Activated CD4-positive, alpha-beta T cell treated with anti-CD3 and anti-CD28 coated beads for 1 hour (primary cell): ENCODE data around the gene CORO7.

Source experiments
- DNase-seq: peaks from one replicate; pipeline ENCODE4 v3.0.0-alpha.2; 2020

The CORO7 gene

DNA sequence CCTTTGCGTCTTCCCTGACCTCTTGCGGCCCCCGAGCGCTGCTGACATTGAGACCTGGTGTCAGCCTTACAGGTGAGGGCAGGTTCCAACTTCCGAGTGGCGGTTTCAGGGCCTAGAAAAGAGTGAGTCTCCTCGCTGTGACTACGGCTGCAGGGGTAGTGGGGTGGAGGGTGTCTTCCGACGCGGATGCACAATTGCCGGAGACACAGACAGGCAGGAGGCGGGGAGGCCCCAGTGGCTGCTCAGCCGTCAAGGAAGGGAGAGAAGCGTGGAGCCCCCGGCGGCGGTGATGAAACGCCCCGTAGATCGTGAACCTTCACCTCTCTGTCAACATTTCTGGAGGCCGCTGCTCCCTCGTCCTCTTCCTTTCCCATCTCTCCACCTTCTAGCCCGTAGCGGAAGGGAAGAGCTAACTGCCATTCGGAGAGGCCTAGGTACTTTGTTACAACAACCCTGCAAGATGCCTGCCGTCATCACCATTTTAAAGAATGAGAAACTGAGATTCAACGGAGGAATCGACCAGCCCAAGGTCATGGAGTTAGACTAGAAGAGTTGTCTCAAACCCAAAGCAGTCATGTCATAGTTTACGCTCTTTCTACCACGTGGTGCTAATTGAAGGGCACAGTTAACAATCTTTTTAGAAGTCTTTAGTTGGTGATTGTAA is 9.8 kb upstream of the CORO7 start:
- no peak for DNase-seq

DNA sequence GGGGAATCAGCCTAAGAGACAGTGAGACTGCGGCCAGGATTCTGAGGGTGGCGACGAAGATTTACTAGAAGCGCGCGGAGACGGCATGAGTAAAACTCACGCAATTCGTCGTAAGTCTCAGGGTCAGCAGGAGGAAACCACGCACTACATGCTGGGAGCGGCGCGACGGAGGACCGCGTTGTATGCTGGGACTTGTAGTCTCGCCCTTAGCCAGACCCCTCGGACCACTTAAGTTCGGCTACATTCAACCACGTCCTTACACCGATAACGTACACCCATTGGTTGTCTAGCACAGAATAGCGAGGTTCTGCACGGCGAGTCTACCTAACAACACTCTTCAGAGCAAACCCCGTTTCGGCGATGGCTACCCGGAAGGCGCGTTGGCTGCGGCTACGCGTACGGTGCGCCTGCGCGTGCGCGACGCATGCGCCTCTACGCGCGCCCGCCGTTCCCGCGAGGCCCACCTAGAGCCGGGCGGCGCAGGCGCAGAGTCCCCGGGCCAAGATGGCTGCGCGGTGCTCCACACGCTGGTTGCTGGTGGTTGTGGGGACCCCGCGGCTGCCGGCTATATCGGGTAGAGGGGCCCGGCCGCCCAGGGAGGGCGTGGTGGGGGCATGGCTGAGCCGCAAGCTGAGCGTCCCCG is 9.1 kb upstream of the CORO7 start, which contains the start of gene DNAJA3:
Gene DNAJA3 (plus strand): TSS at position 491 of the 643 bp plus-strand sequence. CDS start 14 bp downstream, at position 505.
- peak; percentile 89 for DNase-seq

DNA sequence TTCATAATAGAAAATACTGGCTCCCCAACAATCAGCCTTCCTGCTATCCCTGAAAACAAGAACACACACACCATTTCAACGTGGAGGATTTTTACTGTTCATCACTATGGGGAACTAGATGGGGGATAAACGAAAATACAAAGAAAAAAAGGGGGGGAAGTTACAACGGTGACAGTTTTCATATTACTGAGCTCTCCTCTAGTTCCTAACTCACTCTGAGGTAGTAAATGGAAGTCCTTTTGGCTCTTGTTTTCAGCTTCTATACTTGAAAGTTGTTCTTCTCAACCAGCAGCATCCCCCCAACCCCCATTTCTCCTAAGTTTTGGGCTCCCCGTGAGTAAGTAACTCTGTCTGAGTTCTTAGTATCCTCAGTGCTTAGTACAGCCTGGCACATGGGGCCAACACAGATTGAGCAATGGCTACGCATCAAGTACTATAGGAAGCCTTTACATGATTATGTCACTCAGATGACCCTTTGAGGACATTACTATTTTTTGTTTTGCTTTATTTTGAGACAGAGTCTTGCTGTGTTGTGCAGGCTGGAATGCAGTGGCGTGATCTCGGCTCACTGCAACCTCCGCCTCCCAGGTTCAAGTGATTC is 4.2 kb upstream of the CORO7 start:
- DNase-seq, result no peak

DNA sequence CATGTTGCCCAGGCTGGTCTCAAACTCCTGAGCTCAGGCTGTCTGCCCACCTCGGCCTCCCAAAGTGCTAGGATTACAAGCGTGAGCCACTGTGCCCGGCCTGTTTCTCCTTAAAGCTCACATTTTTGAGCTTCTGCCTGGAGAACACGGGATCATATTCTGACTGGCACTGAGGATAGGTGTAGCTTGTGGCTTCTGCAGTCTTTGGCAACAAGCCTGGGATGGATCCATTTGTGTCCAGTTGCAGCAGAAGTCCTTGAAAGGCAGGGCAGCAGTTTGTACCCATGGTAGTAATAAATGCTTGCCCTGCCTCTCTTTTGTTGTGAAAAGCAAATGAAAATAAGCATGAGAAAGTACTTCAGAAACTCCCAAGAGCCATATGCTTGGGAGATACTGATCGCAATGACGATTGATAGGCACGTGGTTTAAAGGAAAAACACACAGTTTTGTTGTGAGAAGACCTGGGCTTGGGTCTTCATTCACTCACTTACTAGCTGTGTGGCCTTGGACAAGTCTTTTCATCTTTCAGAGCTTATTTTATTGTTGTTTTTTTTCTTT is 3.1 kb upstream of the CORO7 start:
- DNase-seq, result no peak

DNA sequence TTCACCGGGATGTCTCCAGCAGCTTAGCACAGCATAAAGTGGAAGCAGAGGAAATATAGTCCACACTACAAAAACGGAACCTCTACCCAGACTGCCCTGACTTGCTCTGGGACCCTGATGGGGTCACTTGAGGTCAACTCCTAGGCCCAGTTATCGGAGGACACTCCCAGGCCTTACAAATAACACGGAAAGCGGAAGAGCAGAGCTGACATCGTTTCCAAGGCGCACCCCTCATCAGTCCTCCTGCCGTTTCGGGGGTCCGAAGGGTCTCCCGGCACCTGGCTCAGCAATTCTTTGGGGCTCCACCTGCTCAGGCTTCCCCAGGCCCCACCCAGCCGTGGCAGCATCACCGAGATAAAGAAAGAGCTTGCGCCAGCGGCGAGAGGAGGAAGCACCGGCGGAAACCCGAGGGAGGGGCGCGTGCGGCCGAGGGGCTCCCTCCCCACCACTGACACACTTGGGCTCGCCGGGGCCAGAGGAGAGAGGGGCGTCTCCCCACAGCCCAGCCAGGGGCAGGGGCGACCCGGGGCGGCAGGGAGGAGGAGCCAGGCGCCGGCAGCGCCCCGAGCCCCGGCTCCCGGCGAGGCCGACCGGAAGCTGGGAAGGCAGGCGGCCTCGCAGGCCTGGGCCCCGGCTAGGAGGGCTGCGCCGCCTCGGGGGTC is 727 bp downstream of the CORO7 start:
- DNase-seq, result peak; percentile 34

DNA sequence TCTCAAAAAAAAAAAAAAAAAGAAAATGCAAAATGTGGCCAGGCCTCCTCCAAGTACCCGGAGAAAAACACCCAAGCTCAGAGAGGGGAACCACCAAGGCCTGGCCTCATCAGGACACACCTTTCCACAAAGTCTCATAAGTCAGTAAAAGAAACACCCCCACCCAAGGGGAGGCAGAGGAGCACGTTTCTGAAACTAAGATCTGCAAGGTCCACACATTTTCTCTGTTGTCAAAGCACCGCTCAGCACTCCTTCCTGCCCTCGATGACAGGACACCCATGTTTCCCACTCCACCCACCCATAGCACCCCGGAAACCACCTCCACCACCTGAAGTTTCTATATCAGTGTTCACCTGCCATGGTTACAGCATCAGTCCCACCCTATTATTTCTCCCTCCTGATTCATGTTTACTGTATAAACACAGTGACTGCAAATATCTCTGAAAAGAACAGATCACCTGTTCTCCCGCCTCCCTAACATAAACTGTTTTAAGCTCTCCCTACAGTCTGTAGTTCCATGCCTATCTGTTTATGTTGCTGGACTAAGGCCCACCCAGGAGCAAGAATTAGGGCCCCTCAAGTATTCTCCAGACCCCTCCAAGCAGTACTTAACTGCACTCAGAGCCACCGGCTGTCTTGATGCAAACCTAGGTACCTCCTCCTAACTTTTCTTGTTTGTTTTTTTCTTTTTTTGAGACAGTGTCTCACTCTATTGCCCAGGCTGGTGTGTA is 2.0 kb downstream of the CORO7 start:
- peak; percentile 59 for DNase-seq

DNA sequence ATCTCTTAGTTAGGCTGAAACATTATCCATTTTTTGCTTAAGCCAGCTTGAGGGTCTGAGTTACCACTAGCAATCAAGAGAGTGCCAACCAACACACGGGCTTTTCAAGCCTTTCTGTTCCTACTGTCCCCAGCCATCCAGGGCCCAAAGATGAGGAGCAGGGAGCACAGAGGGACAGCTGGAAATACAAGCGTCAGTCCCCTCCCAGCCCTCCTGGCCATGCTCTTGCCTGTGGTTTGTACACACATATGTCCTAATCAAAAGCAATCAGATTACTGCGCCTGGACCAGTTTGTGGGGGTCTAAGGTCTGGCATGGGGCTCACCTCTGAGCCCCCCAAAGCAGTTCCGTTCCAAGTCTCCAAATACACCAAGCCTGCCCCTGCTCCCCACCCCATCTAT is 3.5 kb downstream of the CORO7 start:
- no peak for DNase-seq

DNA sequence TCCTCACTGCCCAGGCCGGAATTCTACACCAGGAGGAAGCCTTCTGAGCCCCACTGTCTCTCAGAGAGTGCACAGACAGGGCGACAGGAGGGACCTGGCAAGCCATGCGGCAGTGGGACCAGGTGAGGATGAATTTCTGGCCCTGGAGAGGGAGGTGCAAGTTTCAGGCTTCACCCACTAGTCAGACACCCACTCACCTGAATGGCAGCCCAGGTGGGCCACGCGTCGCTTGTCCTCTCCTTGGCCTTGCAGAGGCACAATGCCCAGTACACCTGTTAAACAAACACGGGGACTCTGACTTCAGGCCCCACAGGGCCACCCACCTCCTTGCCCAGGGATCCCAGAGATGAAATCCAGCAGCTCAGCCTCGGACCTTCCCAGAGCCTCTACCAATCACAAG is 4.2 kb downstream of the CORO7 start:
- no peak for DNase-seq

DNA sequence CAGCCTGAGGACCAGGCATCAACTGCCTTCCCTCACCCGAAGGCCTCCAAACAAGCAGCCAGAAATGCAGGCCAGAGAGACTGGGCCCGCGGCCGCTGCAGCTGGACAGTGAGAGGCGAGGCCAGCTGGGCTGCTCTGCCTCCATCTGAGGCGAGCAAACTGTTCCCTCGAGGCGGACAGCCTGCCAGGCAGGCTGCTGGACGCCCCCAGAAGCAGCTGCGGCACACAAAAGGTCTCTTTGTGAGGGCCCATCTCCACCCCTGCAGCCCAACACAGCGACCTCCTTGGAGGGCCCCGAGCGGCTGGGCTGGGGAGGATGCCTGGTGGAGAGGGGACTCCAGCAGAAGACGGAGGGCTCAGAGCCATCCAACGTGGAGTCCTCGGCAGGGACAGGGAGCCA is 4.7 kb downstream of the CORO7 start:
- no peak for DNase-seq

DNA sequence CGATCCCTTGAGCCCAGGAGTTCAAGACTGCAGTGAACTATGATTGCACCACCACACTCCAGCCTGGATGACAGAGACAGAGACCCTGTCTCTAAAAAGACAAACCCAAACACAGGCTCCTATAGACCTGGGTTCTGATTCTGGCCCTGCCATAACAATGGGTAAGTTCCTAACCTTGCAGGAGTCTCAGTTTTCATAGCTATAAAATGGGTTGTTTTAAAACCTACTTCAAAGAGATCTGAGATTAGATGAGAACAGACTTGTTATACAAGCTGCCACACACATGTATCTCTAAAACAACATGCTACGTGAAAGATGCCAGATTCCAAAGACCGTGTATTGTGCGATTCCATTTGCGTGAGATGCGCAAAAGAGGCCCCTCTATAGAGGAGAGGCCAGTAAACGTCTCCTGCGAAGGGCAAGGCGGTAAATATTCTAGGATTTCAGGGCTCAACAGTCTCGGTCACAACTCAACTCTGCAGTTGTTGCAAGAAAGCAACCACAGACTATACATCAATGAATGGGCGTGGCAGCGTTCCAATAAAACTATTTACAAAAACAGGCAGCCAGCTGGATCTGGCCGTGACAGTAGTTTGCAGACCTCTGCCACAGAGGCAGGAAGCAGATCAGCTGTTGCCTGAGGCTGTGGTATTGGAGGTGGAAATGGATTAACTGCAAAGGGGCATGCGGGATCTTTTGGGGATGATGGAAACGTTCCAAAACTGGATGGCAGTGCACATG is 5.9 kb downstream of the CORO7 start:
- no peak for DNase-seq

DNA sequence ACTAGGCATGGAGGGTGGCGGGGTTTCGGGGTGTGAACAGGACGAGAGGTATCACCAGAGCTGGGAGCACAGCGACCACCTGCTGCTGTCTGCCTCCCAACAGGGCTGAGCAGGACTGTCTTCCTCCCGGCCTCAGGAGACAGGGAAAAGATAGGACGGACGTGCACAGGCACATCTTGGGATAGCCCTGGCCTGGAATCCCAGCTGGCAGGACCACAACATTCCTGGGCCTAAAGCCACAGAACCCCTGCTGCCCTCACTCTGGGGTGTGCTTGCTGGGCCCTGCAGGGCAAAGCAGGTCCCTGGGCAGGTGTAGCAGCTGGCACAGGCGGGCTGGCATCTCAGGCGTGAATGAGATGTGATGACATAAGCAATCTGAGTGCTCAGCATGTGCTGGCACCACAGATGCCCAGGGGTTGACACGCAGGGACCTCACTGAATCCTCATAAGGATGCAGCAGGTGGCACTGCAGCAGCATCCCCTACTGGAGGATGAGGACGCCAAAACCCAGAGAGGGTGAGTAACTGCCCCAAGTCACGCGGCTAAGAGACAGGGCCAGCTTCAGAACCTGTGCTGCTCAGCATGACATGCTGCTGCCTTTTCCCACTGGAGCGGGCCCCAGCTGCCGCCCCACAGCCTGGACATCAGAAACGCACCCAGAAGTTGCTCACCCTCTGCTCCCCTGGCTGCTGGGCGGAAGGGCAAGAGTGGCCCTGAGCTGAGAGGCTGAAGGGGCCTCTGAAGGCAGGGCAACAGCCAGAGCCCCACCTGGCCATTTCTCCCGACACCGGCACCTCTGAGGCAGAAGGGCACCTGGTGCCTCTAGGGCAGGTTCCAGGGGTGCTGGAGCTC is 7.1 kb downstream of the CORO7 start:
- no peak for DNase-seq

DNA sequence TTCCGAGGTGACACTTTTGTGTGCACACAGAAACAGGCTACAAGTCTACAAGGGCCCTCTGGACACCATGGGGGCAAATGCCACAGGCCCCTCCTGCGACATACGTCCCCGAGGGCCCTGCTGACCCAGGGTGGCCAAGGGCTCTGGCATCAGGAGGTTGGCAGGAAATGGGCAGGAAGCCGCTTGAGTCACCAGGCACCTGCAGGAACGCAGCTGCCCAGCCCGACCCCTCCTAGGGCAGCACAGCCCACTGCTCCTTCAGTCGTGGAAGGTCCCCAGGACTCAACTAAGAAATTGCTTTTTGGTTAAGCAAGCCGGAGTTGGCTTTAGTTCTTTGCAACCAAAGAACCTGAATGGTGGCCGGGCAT is 8.1 kb downstream of the CORO7 start:
- DNase-seq, result no peak

DNA sequence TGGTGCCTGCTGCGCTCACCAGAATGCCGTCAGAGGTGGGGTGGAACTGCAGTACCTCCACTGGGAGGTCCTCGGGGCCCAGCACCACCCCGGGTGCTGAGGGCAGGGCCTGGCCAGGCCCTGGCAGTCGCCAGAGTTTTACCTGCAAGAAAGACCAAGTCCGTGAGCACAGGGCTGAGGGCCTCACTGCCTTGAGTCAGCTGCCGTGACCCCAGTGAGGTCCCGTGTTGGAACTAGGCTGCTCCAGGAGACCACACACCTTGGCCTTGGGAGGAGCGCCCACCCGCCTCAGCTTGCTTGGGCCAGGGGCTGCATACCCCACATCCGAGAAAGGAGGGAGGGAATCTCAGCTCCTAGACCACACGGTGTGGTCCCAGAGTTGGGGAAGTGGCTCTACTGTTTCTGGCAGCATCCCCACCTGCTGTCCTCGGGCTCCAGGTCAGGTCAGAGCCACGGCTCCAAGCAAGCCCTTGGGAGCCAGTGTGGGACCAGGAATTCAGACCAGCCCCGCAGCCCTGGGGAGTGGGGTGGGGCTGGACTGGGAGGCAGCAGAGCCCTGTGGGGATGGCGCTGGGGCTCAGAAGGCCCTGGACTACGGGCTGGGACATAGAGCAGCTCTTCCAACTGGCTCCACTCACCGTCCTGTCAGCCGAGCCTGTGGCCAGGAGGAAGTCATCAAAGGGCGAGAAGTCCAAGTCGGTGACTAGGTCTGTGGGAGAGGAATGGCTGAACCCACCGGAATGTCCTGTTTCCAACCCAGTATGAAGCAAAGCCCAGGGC is 8.7 kb downstream of the CORO7 start:
- no peak for DNase-seq

DNA sequence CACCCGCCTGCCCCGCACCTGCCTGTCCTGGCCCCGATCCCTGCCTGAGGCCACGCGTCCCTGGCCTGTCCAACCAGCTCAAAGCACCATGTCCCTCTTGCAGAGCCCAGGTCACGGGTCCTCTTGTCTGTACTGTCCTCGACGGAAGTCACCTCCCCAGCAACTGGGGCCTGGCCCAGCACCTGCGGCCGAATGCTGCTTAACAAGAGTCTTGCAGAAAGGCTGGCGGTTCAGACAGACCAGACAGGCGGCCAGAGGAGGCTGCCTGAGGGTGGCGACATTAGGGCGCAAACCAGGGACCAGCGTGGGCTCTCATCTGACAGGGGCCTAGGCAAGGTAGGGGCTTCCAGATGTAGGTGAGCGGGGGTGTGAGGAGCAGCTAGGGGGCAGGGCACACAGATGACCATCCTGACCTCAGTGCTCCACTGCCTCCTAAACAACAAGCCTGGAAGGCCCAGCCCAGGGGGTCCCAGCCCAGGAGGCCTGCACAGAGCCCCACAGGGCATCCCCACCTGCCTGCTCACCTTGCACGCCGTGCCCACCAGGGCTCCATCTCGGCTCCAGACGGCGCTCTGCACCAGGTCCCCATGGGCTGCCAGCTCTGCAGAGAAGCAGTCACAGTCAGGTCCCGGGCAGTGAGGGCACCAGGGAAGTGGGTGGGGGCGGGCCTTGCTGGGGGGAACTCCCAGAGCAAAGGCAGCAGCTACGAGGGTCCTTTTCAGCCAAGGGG is 11.3 kb downstream of the CORO7 start:
- DNase-seq, result no peak

DNA sequence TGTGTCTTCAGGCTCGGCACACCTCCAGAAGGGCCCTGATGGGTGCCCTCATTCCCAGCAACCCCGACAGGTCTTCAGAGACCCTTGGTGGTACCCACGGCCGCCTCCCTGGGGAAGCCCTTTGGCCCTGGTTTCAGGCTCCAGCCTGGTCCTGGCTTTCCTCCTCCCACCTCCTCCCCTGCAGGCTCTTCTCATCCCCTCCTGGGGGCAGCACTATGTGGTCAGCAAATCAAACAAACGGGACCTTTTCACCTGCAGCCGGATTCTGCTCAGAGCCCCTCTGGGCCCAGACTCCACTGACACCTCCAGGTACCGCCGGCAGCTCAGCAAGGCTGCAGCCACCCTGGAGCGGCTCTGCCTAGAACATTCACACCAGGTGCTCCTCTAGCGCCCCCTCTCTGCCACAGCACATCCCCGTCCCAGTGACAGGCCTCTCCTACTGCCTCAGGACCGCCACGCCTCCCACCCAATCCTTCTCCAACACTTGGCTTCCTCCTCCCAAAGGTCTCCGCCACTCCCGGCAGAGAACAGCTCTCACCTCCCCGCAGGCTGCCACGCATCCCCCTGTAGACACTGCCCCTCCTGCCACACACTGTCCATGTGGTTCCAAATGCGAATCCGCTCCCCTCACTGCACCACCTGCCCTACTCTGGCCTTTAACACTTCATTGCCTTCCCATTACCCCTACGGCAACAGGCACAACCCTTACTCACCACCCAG is 12.0 kb downstream of the CORO7 start:
- DNase-seq, result no peak

DNA sequence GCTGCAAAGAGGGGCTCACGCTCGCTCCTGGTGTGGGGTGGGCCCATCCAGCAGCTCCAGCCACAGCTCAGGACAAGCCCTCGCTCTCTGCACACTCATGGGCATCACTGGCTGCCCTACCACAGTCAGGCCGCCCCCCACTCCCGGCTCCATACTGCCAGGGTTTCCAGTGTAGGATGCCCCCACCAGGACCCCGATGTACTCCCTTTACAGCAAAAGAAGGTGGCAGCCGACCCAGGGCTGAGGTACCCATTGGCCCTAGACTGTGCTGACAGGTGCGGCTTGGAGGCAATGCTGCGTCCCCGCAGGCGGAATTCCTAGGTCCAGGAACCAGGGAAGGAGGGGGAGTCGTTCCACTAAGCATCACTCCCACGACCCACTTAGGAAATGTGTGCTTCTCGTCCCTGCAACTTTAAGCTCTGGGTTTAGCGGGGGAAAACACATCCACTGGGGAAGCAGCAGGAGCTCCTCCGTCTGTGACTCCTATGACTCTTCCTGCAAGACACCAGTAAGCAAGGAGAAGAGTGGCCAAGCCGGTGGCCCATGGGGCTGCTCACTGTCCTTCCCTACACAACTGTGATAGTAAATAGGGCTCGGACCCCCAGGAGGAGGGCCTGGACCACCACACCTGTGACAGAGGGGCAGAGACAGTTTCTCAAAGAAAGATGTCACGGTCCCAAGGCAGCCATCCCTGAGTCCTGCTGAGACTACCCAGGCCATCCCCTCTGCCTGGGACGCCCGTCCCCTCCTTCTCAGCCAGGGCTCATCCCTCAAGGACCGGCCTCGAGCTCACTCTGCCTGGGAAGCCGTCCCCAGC is 13.1 kb downstream of the CORO7 start:
- DNase-seq, result no peak

DNA sequence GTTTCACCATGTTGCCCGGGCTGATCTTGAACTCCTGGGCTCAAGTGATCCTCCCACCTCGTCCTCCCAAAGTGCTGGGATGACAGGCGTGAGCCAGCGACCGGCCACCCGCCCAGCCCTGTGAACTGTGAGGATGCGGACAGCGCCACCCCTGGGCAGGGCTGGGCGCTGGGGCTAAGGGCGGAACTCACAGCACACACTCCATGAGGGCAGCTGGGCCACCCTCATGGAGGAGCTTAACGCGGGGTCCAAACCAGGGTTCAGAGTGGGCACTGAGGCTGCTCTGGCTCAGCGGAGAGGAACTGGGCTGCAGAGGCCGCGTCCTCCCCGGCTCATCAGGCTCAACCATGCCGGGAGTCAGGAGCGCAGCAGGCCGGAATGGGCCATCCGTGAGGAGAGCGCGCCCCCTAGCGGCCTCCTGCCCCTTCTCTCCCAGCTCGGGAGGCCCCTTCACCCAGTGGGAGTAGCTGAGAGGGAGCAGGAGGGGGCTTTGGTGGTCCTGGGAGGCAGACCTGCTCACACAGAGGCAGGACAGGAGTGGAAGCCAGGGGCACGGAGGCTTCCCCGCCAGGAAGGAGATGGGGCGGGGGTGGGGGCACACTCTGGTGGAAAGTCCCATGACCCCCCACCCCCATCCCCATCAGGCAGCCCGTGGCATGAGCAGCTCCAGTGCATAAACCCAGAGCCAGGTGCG is 13.8 kb downstream of the CORO7 start:
- peak; percentile 50 for DNase-seq
